Activated CD8-positive, alpha-beta T cell treated with anti-CD3 and anti-CD28 coated beads, Interleukin-2, amount 10 ng/mL, durations not matched to agents 7 days and 5 days (primary cell): Measurements from ENCODE around the gene MAST4. TPM values are rescaled to one million over a fixed set of nuclear protein-coding genes. Genes with fewer than 3 reads are reported as not detected.

ENCODE experiments used
- ATAC-seq: fragments of 150-1000 bp; cut with Tn5 transposase; one replicate; pipeline ENCODE4 v1.10.0; 2021; ENCODE audit warnings: moderate library complexity
- CTCF ChIA-PET: fragments of 350-600 bp; sonication (Branson Sonifier 250); formaldehyde crosslinking; loops from one replicate; lab custom pipeline; 2021; ENCODE audit warnings: antibody characterized with exemption; lab: Charles Lee
- POLR2A ChIA-PET: fragments of 350-600 bp; sonication (Branson Sonifier 250); formaldehyde crosslinking; loops from one replicate; lab custom pipeline; 2021; ENCODE audit warnings: antibody characterized with exemption; lab: Charles Lee
- DNase-seq: peaks from one replicate; pipeline ENCODE4 v3.0.0-alpha.2; 2020
- H3K27ac Mint-ChIP-seq: one replicate; pipeline ENCODE4 v1.8.0; 2021; ENCODE audit warnings: mild to moderate bottlenecking, mixed read lengths
- H3K27me3 Mint-ChIP-seq: one replicate; pipeline ENCODE4 v1.8.0; 2021; ENCODE audit warnings: low read depth, mixed read lengths
- H3K36me3 Mint-ChIP-seq: one replicate; pipeline ENCODE4 v1.8.0; 2021; ENCODE audit warnings: low read depth, mixed read lengths
- H3K4me1 Mint-ChIP-seq: one replicate; pipeline ENCODE4 v1.8.0; 2021; ENCODE audit warnings: low read depth, mixed read lengths
- H3K4me3 Mint-ChIP-seq: one replicate; pipeline ENCODE4 v1.8.0; 2021; ENCODE audit warnings: mild to moderate bottlenecking, mixed read lengths
- H3K9me3 Mint-ChIP-seq: one replicate; pipeline ENCODE4 v1.8.0; 2022; ENCODE audit warnings: mixed read lengths; ENCODE audit not compliant: insufficient read depth
- total RNA-seq, 2 experiments: library from RNA; stranded (reverse); gene quantifications; one replicate each; pipeline ENCODE4 v1.2.3, GENCODE V29; 2021

Gene MAST4
- total RNA-seq = 1 to 10 TPM; 5.5 to 7.1 TPM

GRCh38 chr5:66595756-66596635, at the start of gene MAST4:
TSS of gene MAST4 (plus strand) at chr5:66596393. CDS start at chr5:66596656, 263 bp downstream.
- ATAC-seq (peak; percentile 98), DNase-seq (peak; percentile 78)
- CTCF ChIA-PET = interaction anchor here (1.1 kb wide), 1 partner anchor 290 kb away, joined by 4 read pairs; no protein-coding TSS in a partner anchor
- H3K27me3 Mint-ChIP-seq = peaks cover 66% of the 10 kb centered on the region
- peaks cover 19% of the 10 kb centered on the region for H3K4me1 Mint-ChIP-seq
- POLR2A ChIA-PET = no interaction called here
- no peaks in the 10 kb centered on the region for H3K36me3 Mint-ChIP-seq
- H3K27ac Mint-ChIP-seq = no peak within 1 kb of the TSS
- no peaks in the 10 kb centered on the region for H3K9me3 Mint-ChIP-seq
- H3K4me3 Mint-ChIP-seq = peak within 1 kb of the TSS; percentile 70

- CTCF ChIA-PET = no interaction called here
- H3K36me3 Mint-ChIP-seq = no peaks in the 10 kb centered on the region
Measured at GRCh38 chr5:66546541-66546940, 49.7 kb upstream of the MAST4 start.

GRCh38 chr5:66551338-66551737, 44.9 kb upstream of the MAST4 start:
- no peak for DNase-seq
- Mint-ChIP-seq H3K9me3 (no peaks in the 10 kb centered on the region), H3K27me3 (peaks cover 5% of the 10 kb centered on the region), H3K36me3 (no peaks in the 10 kb centered on the region), H3K4me3 (no peak overlapping the region), H3K4me1 (peaks cover 13% of the 10 kb centered on the region), H3K27ac (no peak overlapping the region)
- CTCF ChIA-PET = no interaction called here
- POLR2A ChIA-PET = no interaction called here
- no peak for ATAC-seq

More at GRCh38 chr5:66546541-66546940, 49.7 kb upstream of the MAST4 start:
- DNase-seq (no peak), ATAC-seq (no peak)
- Mint-ChIP-seq H3K27me3 (peaks cover 6% of the 10 kb centered on the region), H3K4me3 (no peak overlapping the region), H3K9me3 (no peaks in the 10 kb centered on the region), H3K27ac (no peak overlapping the region), H3K4me1 (no peaks in the 10 kb centered on the region)
- POLR2A ChIA-PET = no interaction called here

GRCh38 chr5:66551945-66552344, 44.2 kb upstream of the MAST4 start:
- peaks cover 13% of the 10 kb centered on the region for H3K4me1 Mint-ChIP-seq
- CTCF ChIA-PET = no interaction called here
- ATAC-seq = no peak
- peaks cover 5% of the 10 kb centered on the region for H3K27me3 Mint-ChIP-seq
- no peak overlapping the region for H3K4me3 Mint-ChIP-seq
- H3K27ac Mint-ChIP-seq = no peak overlapping the region
- no peaks in the 10 kb centered on the region for H3K9me3 Mint-ChIP-seq
- DNase-seq = no peak
- no peaks in the 10 kb centered on the region for H3K36me3 Mint-ChIP-seq
- POLR2A ChIA-PET = no interaction called here

- ChIA-PET POLR2A (no interaction called here), CTCF (no interaction called here)
- no peak overlapping the region for H3K4me3 Mint-ChIP-seq
- H3K27me3 Mint-ChIP-seq = peaks cover 5% of the 10 kb centered on the region
- ATAC-seq (no peak), DNase-seq (no peak)
- no peaks in the 10 kb centered on the region for H3K36me3 Mint-ChIP-seq
- H3K27ac Mint-ChIP-seq = no peak overlapping the region
- no peaks in the 10 kb centered on the region for H3K9me3 Mint-ChIP-seq
- peaks cover 15% of the 10 kb centered on the region for H3K4me1 Mint-ChIP-seq
Measured at GRCh38 chr5:66553368-66553912, 42.8 kb upstream of the MAST4 start.

- DNase-seq = peak; percentile 37
- H3K27me3 Mint-ChIP-seq = peaks cover 5% of the 10 kb centered on the region
- H3K9me3 Mint-ChIP-seq = no peaks in the 10 kb centered on the region
- peak; percentile 68 for ATAC-seq
- no peak overlapping the region for H3K27ac Mint-ChIP-seq
- POLR2A ChIA-PET = no interaction called here
- CTCF ChIA-PET = no interaction called here
- H3K4me3 Mint-ChIP-seq = no peak overlapping the region
- no peaks in the 10 kb centered on the region for H3K36me3 Mint-ChIP-seq
- peaks cover 20% of the 10 kb centered on the region for H3K4me1 Mint-ChIP-seq
Measured at GRCh38 chr5:66553916-66554575, 42.1 kb upstream of the MAST4 start.

GRCh38 chr5:66554884-66555283, 41.3 kb upstream of the MAST4 start:
- Mint-ChIP-seq H3K27ac (no peak overlapping the region), H3K9me3 (no peaks in the 10 kb centered on the region), H3K4me1 (peaks cover 20% of the 10 kb centered on the region), H3K27me3 (peaks cover 5% of the 10 kb centered on the region), H3K4me3 (no peak overlapping the region), H3K36me3 (no peaks in the 10 kb centered on the region)
- no peak for DNase-seq
- POLR2A ChIA-PET = no interaction called here
- ATAC-seq = no peak
- CTCF ChIA-PET = interaction anchor here (0.6 kb wide), 1 partner anchor 1732 kb away, joined by 3 read pairs; no protein-coding TSS in a partner anchor

- Mint-ChIP-seq H3K36me3 (no peaks in the 10 kb centered on the region), H3K27me3 (peaks cover 2% of the 10 kb centered on the region), H3K4me3 (no peak overlapping the region), H3K4me1 (peaks cover 20% of the 10 kb centered on the region), H3K27ac (no peak overlapping the region), H3K9me3 (no peaks in the 10 kb centered on the region)
- ATAC-seq (peak; percentile 74), DNase-seq (peak; percentile 33)
- ChIA-PET CTCF (no interaction called here), POLR2A (no interaction called here)
Measured at GRCh38 chr5:66558560-66558959, 37.6 kb upstream of the MAST4 start.

- no peak for DNase-seq
- peaks cover 2% of the 10 kb centered on the region for H3K27me3 Mint-ChIP-seq
- peaks cover 8% of the 10 kb centered on the region for H3K4me1 Mint-ChIP-seq
- no peak overlapping the region for H3K27ac Mint-ChIP-seq
- H3K36me3 Mint-ChIP-seq = no peaks in the 10 kb centered on the region
- no peak for ATAC-seq
- H3K9me3 Mint-ChIP-seq = no peaks in the 10 kb centered on the region
- POLR2A ChIA-PET = no interaction called here
- CTCF ChIA-PET = no interaction called here
- H3K4me3 Mint-ChIP-seq = no peak overlapping the region
Measured at GRCh38 chr5:66560371-66560770, 35.8 kb upstream of the MAST4 start.

GRCh38 chr5:66561256-66561990, 34.8 kb upstream of the MAST4 start:
- Mint-ChIP-seq H3K4me3 (no peak overlapping the region), H3K27me3 (peaks cover 2% of the 10 kb centered on the region), H3K27ac (no peak overlapping the region), H3K4me1 (peaks cover 12% of the 10 kb centered on the region), H3K9me3 (no peaks in the 10 kb centered on the region), H3K36me3 (no peaks in the 10 kb centered on the region)
- ATAC-seq (no peak), DNase-seq (no peak)
- POLR2A ChIA-PET = no interaction called here
- CTCF ChIA-PET = no interaction called here

GRCh38 chr5:66565878-66566277, 30.3 kb upstream of the MAST4 start:
- POLR2A ChIA-PET = no interaction called here
- H3K4me3 Mint-ChIP-seq = no peak overlapping the region
- no peaks in the 10 kb centered on the region for H3K36me3 Mint-ChIP-seq
- no peaks in the 10 kb centered on the region for H3K27me3 Mint-ChIP-seq
- no peak for ATAC-seq
- H3K4me1 Mint-ChIP-seq = peaks cover 9% of the 10 kb centered on the region
- DNase-seq = no peak
- peak overlapping the region; percentile 22 for H3K27ac Mint-ChIP-seq
- H3K9me3 Mint-ChIP-seq = no peaks in the 10 kb centered on the region
- CTCF ChIA-PET = no interaction called here
